Stimulated activated naive B cell treated with anti-CD40 and anti-IgM and Interleukin-4, amounts not matched to agents 10 μg/mL and 1 μg/mL and 100 μg/mL, for 72 hours (primary cell): ENCODE data around the gene WRAP73.
A peak's percentile ranks its signal among the peaks of the same experiment; 100 is the strongest.
"Not testable (repeated sequence)": the region's sequence is repeated elsewhere in the genome, so short reads cannot be mapped to it uniquely, and the experiment has no call there.

Experiments
- ATAC-seq, 2 donors: fragments of 150-1000 bp; cut with Tn5 transposase; replicated peaks; 2 replicates each; pipeline ENCODE4 v1.10.0; 2021; ENCODE audit warnings: moderate library complexity in 1 of 2
- DNase-seq: peaks from one replicate; pipeline ENCODE4 v3.0.0; 2021
- H3K27ac Mint-ChIP-seq: one replicate; pipeline ENCODE4 v1.8.0; 2022; ENCODE audit warnings: mild to moderate bottlenecking, mixed read lengths
- H3K27me3 Mint-ChIP-seq, 2 donors: one replicate each; pipeline ENCODE4 v1.8.0; 2022; ENCODE audit warnings: mixed read lengths in 2 of 2
- H3K36me3 Mint-ChIP-seq, 2 donors: one replicate each; pipeline ENCODE4 v1.8.0; 2022; ENCODE audit warnings: mixed read lengths in 2 of 2, mild to moderate bottlenecking in 1 of 2
- H3K4me1 Mint-ChIP-seq, 2 donors: one replicate each; pipeline ENCODE4 v1.8.0; 2022; ENCODE audit warnings: mixed read lengths in 2 of 2, mild to moderate bottlenecking in 1 of 2
- H3K4me3 Mint-ChIP-seq, 2 donors: one replicate each; pipeline ENCODE4 v1.8.0; 2022; ENCODE audit warnings: mild to moderate bottlenecking in 2 of 2, mixed read lengths in 2 of 2, moderate library complexity in 1 of 2
- H3K9me3 Mint-ChIP-seq, 2 donors: one replicate each; pipeline ENCODE4 v1.8.0; 2022; ENCODE audit warnings: mixed read lengths in 2 of 2, mild to moderate bottlenecking in 1 of 2

The WRAP73 gene

GRCh38 chr1:3628445-3628844, 21.5 kb downstream of the WRAP73 start:
- DNase-seq (no peak), ATAC-seq (no peak)
- H3K4me1 Mint-ChIP-seq = peaks cover 18 to 25% of the 10 kb centered on the region in 2 donors
- no peak overlapping the region for H3K27ac Mint-ChIP-seq
- peaks cover 12 to 21% of the 10 kb centered on the region in 2 donors for H3K36me3 Mint-ChIP-seq
- no peak overlapping the region for H3K4me3 Mint-ChIP-seq
- no peaks in the 10 kb centered on the region for H3K27me3 Mint-ChIP-seq
- no peaks in the 10 kb centered on the region for H3K9me3 Mint-ChIP-seq

- Mint-ChIP-seq H3K27me3 (no peaks in the 10 kb centered on the region), H3K4me3 (no peak overlapping the region), H3K36me3 (peaks cover 5 to 18% of the 10 kb centered on the region in 2 donors), H3K9me3 (no peaks in the 10 kb centered on the region), H3K4me1 (peaks cover 24 to 33% of the 10 kb centered on the region in 2 donors), H3K27ac (no peak overlapping the region)
- no peak for ATAC-seq
- no peak for DNase-seq
Measured at GRCh38 chr1:3627515-3628253, 22.2 kb downstream of the WRAP73 start.

- no peaks in the 10 kb centered on the region for H3K27me3 Mint-ChIP-seq
- H3K9me3 Mint-ChIP-seq = no peaks in the 10 kb centered on the region
- H3K36me3 Mint-ChIP-seq = peaks cover 5 to 16% of the 10 kb centered on the region in 2 donors
- H3K4me3 Mint-ChIP-seq = peak overlapping the region; percentile 89 to 90
- peaks cover 24 to 39% of the 10 kb centered on the region in 2 donors for H3K4me1 Mint-ChIP-seq
- no peak for DNase-seq
- no peak overlapping the region for H3K27ac Mint-ChIP-seq
- ATAC-seq = no peak
Measured at GRCh38 chr1:3626025-3626424, 23.9 kb downstream of the WRAP73 start.

- Mint-ChIP-seq H3K36me3 (peaks cover 3 to 14% of the 10 kb centered on the region in 2 donors), H3K27me3 (no peaks in the 10 kb centered on the region), H3K4me1 (peaks cover 27 to 39% of the 10 kb centered on the region in 2 donors), H3K9me3 (no peaks in the 10 kb centered on the region), H3K4me3 (peak overlapping the region; percentile 89 to 90), H3K27ac (peak overlapping the region; percentile 91)
- DNase-seq (no peak), ATAC-seq (peak; percentile 35 to 43)
Measured at GRCh38 chr1:3625151-3625907, 24.6 kb downstream of the WRAP73 start.

- H3K9me3 Mint-ChIP-seq = no peaks in the 10 kb centered on the region
- peak; percentile 95 to 96 for ATAC-seq
- DNase-seq = peak; percentile 96
- H3K27me3 Mint-ChIP-seq = no peaks in the 10 kb centered on the region
- peak within 1 kb of the TSS; percentile 89 to 90 for H3K4me3 Mint-ChIP-seq
- H3K27ac Mint-ChIP-seq = peak within 1 kb of the TSS; percentile 91
- H3K4me1 Mint-ChIP-seq = peaks cover 26 to 38% of the 10 kb centered on the region in 2 donors
- peaks cover 2 to 7% of the 10 kb centered on the region in 2 donors for H3K36me3 Mint-ChIP-seq
Measured at GRCh38 chr1:3624200-3625136, 25.4 kb downstream of the WRAP73 start, which contains the start of gene TPRG1L. TPRG1L (plus strand) TSS chr1:3625015; CDS start chr1:3625073, 58 bp downstream.

- H3K4me3 Mint-ChIP-seq = peak overlapping the region; percentile 89 to 90
- no peaks in the 10 kb centered on the region for H3K9me3 Mint-ChIP-seq
- DNase-seq = no peak
- peaks cover 29 to 45% of the 10 kb centered on the region in 2 donors for H3K4me1 Mint-ChIP-seq
- peaks cover 2 to 7% of the 10 kb centered on the region in 2 donors for H3K36me3 Mint-ChIP-seq
- H3K27ac Mint-ChIP-seq = peak overlapping the region; percentile 63
- ATAC-seq = no peak
- H3K27me3 Mint-ChIP-seq = no peaks in the 10 kb centered on the region
Measured at GRCh38 chr1:3623441-3624199, 26.3 kb downstream of the WRAP73 start.

- DNase-seq, H3K36me3 Mint-ChIP-seq, H3K27ac Mint-ChIP-seq, H3K4me3 Mint-ChIP-seq, H3K27me3 Mint-ChIP-seq, ATAC-seq, H3K9me3 Mint-ChIP-seq: not testable (repeated sequence)
- peaks cover 29 to 45% of the 10 kb centered on the region in 2 donors for H3K4me1 Mint-ChIP-seq
Measured at GRCh38 chr1:3622102-3622501, 27.8 kb downstream of the WRAP73 start.

- not testable (repeated sequence) for H3K4me3 Mint-ChIP-seq, H3K27me3 Mint-ChIP-seq, DNase-seq, H3K9me3 Mint-ChIP-seq, H3K27ac Mint-ChIP-seq, ATAC-seq, H3K36me3 Mint-ChIP-seq
- H3K4me1 Mint-ChIP-seq = peaks cover 29 to 45% of the 10 kb centered on the region in 2 donors
Measured at GRCh38 chr1:3621151-3621671, 28.7 kb downstream of the WRAP73 start.

- H3K4me3 Mint-ChIP-seq = no peak overlapping the region
- H3K27me3 Mint-ChIP-seq = peaks cover 0 to 2% of the 10 kb centered on the region in 2 donors
- no peak overlapping the region for H3K27ac Mint-ChIP-seq
Measured at GRCh38 chr1:3620708-3621107, 29.2 kb downstream of the WRAP73 start.

GRCh38 chr1:3618881-3619671, 30.8 kb downstream of the WRAP73 start:
- no peaks in the 10 kb centered on the region for H3K9me3 Mint-ChIP-seq
- DNase-seq = peak; percentile 61
- H3K4me1 Mint-ChIP-seq = peaks cover 21 to 32% of the 10 kb centered on the region in 2 donors
- no peak overlapping the region for H3K4me3 Mint-ChIP-seq
- peak; percentile 87 to 88 for ATAC-seq
- H3K36me3 Mint-ChIP-seq = no peaks in the 10 kb centered on the region
- H3K27me3 Mint-ChIP-seq = peaks cover 1 to 11% of the 10 kb centered on the region in 2 donors
- no peak overlapping the region for H3K27ac Mint-ChIP-seq

More at GRCh38 chr1:3620708-3621107, 29.2 kb downstream of the WRAP73 start:
- no peaks in the 10 kb centered on the region for H3K9me3 Mint-ChIP-seq
- DNase-seq = no peak
- ATAC-seq = no peak
- H3K4me1 Mint-ChIP-seq = peaks cover 27 to 40% of the 10 kb centered on the region in 2 donors
- H3K36me3 Mint-ChIP-seq = no peaks in the 10 kb centered on the region

GRCh38 chr1:3618531-3618880, 31.4 kb downstream of the WRAP73 start:
- Mint-ChIP-seq H3K4me3 (no peak overlapping the region), H3K36me3 (no peaks in the 10 kb centered on the region), H3K27ac (no peak overlapping the region), H3K9me3 (no peaks in the 10 kb centered on the region), H3K27me3 (peaks cover 5 to 16% of the 10 kb centered on the region in 2 donors), H3K4me1 (peaks cover 19 to 26% of the 10 kb centered on the region in 2 donors)
- DNase-seq (no peak), ATAC-seq (no peak)

- Mint-ChIP-seq H3K4me1 (peaks cover 15 to 20% of the 10 kb centered on the region in 2 donors), H3K9me3 (no peaks in the 10 kb centered on the region), H3K27ac (no peak overlapping the region), H3K27me3 (peaks cover 5 to 20% of the 10 kb centered on the region in 2 donors), H3K36me3 (no peaks in the 10 kb centered on the region), H3K4me3 (no peak overlapping the region)
- ATAC-seq = no peak
- DNase-seq = no peak
Measured at GRCh38 chr1:3617806-3618345, 32.0 kb downstream of the WRAP73 start.
